ENCODE results near the gene MYLK.
A peak's percentile ranks its signal among the peaks of the same experiment; 100 is the strongest.

The MYLK gene

GRCh38 chr3:123661973-123662372 lies 222.2 kb downstream of the MYLK start:
- no peak for DNase-seq

GRCh38 chr3:123660900-123661299 lies 223.2 kb downstream of the MYLK start:
- DNase-seq = no peak

- no peak for DNase-seq
Observed at GRCh38 chr3:123660141-123660675, 223.9 kb downstream of the MYLK start.

- no peak for DNase-seq
Observed at GRCh38 chr3:123658852-123659206, 225.3 kb downstream of the MYLK start.

GRCh38 chr3:123658118-123658851 lies 225.8 kb downstream of the MYLK start:
- DNase-seq = no peak

DNA sequence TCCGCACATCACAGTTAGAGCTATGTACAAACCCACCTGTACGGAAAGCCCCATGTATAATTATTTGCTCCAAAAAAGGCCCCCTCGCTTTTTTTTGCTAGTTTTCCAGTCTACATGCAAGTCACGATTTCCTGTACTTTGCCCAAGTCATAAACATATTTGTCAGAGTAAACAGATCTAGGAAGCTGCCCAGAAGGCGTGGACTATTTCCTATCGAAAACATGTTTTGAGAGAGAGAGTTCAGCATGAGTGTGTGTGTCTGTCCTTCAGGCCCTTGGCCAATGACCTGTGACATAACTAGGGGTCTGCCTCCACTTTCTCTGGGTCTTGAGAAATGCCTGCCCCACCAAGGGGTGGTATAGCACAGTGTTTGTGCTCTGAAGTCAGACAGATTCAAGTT lies 226.6 kb downstream of the MYLK start:
- DNase-seq = no peak

GRCh38 chr3:123657111-123657510 lies 227.0 kb downstream of the MYLK start:
- no peak for DNase-seq

GRCh38 chr3:123656691-123657090 lies 227.4 kb downstream of the MYLK start:
- no peak for DNase-seq

DNA sequence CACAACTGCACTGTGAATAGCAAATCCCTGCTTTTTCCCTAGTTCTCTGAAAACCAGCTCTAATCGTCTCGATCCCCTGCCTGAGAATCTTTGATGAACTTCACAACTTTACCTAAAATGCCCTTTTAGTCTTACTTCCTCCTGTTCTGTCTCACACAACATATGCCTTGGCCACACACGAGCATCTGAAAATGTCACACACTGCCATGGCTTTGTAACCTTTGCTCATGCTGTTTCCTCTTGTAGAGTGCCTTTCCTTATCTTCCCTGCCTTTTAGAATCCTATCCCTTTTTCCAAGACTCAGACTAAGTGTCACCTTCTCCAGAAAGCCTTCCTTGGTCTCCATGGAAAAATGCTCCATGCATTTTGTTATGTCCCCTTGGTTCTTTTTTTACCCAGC lies 227.9 kb downstream of the MYLK start:
- DNase-seq = no peak

GRCh38 chr3:123655400-123655799 lies 228.7 kb downstream of the MYLK start:
- no peak for DNase-seq

GRCh38 chr3:123653221-123653682 lies 230.9 kb downstream of the MYLK start:
- no peak for DNase-seq

GRCh38 chr3:123652342-123652984 lies 231.7 kb downstream of the MYLK start:
- DNase-seq = no peak

GRCh38 chr3:123651449-123652341 lies 232.4 kb downstream of the MYLK start:
- DNase-seq = no peak

- DNase-seq = no peak
Observed at GRCh38 chr3:123650101-123650500, 234.0 kb downstream of the MYLK start.

- no peak for DNase-seq
Observed at GRCh38 chr3:123648696-123649405, 235.3 kb downstream of the MYLK start.

DNA sequence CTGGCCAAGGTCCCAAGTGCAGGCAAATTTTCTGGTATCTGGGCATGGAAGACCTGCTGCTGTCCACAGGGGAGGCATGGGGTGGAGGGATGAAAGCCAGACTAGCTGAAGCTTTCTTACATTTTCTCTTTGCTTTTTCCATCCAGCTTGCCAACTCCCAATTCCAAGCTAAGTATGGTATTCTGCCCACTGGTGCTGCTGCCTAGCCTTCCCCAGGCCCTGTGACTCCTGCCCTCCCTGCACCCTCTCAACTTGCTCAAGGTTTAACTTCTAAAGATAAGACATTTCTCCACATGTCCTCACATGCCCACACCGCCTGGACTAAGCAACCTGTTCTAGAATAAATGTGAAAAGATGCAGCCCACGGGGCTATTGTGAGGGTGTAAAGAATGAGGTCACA lies 239.8 kb downstream of the MYLK start:
- DNase-seq = no peak

DNA sequence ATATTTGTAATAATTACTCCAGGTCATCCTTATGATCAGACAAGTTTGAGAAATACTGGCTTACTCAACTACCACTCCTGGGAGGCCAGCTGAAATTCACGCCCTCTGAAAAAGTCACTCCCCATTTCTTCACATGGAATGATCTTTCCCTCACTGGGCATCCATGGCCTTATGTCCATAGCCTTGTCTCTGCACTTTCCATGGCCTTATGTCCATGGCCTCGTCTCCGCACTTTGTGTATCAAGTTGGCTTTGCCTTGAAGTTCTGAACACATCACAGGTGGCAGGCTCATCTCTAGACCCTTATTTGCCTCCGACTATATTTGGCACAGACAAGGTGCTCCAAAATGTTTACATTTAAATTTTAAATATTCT lies 241.2 kb downstream of the MYLK start:
- DNase-seq = no peak

- DNase-seq = peak; percentile 14 to 17
Observed at GRCh38 chr3:123642182-123642956, 241.8 kb downstream of the MYLK start.

- DNase-seq = no peak
Observed at GRCh38 chr3:123641505-123641904, 242.6 kb downstream of the MYLK start.

DNA sequence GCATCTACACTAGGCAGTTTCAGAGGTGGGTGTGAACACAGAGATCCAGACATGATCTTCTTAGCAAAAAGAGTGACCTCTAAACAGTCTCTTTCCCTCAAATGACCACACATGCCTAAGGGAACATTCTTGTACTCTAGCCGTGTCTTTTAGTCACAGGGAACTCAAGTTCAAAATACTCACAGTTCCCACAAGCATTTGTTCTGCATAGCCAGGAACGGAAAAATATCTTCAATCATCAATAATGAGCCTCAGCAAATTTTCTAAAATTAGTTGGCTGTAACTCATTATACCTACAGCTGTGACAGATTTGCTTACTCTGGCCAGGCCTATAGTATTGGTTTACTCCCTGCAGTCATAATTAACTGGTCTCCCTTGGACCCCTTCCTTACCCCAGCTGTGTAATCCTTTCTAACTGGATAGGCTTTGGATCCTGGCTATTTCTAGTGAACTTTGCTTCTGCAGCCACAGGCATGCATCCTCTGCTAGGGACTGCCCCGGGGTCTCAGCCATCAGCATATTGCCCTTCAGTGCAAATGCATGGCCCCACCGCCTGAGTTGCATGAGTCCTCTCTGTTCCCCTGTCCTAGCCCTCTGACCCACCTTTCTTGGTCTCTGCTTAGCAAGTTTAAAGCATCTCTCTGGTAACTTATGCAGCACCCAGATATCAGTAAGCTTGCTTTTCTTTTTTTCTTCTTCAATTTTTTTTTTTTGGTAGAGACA lies 243.2 kb downstream of the MYLK start:
- DNase-seq = no peak

DNA sequence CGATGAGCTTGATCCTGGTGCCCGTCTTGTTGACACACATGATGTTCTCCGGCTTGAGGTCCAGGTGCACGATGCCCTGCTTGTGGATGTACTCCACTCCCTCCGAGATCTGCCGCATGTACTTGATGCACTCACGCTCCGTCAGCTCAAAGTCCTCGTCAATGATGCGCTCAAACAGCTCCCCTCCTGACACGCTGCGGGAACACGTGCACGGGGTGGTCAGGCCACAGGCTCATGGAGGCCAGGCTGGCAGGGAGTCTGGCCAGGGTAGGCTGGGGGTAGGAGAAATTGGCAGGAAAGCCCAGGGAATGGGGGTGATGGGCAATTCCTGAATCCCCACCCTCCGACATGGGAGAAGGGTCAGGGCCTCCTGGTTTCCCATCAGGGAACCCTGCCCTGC lies 243.8 kb downstream of the MYLK start:
- no peak for DNase-seq

Data from activated CD4-positive, alpha-beta T cell treated with anti-CD3 and anti-CD28 coated beads for 4 hours (primary cell).